Thyroid gland (tissue), 4 donors: ENCODE measurements around the gene TLL1. TPM values are rescaled to one million over a fixed set of nuclear protein-coding genes. Genes with fewer than 3 reads are reported as not detected.

Experiments
- DNase-seq, 2 donors: peaks; one replicate each; pipeline ENCODE4 v3.0.0-alpha.2; 2019
- H3K27ac ChIP-seq, 3 donors: fragments of 200-600 bp; sonication (generic); 1 replicate in 2 of 3; 2 replicates in 1 of 3; pipeline ENCODE4 v1.5.1; 2016 to 2019; ENCODE audit warnings: mild to moderate bottlenecking in 1 of 3, moderate library complexity in 1 of 3
- H3K27me3 ChIP-seq: fragments of 200-600 bp; sonication (generic); one replicate; pipeline ENCODE4 v1.5.1; 2019
- H3K36me3 ChIP-seq, 2 donors: fragments of 200-600 bp; sonication (generic); one replicate each; pipeline ENCODE4 v1.5.1; 2016 to 2019
- H3K4me1 ChIP-seq, 2 donors: fragments of 200-600 bp; sonication (generic); one replicate each; pipeline ENCODE4 v1.5.1; 2017 to 2019
- H3K4me3 ChIP-seq, 3 donors: fragments of 200-600 bp; sonication (generic); replicated peaks in 1 of 3; 1 replicate in 2 of 3; 2 replicates in 1 of 3; pipeline ENCODE4 v1.5.1; 2016; ENCODE audit warnings: mild to moderate bottlenecking in 1 of 3
- H3K9me3 ChIP-seq: fragments of 200-600 bp; sonication (generic); one replicate; pipeline ENCODE4 v1.5.1; 2017
- CTCF ChIP-seq, 6 experiments: fragments of 200-600 bp in 3 of 6; fragments of 450-650 bp in 3 of 6; sonication (generic) in 3 of 6; IDR thresholded peaks; one replicate each; pipeline ENCODE4 v1.5.1; 2016 to 2019; ENCODE audit warnings: antibody characterized with exemption in 6 of 6, mild to moderate bottlenecking in 2 of 6, inconsistent platforms in 1 of 6, moderate library complexity in 1 of 6
- POLR2A ChIP-seq, 2 donors: fragments of 450-650 bp; IDR thresholded peaks; one replicate each; pipeline ENCODE4 v1.6.1; 2017; ENCODE audit warnings: antibody characterized with exemption in 2 of 2, mild to moderate bottlenecking in 2 of 2, moderate library complexity in 1 of 2
- WGBS, 2 donors: methylation state at CpG; one replicate each; pipeline ENCODE4 v1.1.5; 2017; 5-methylcytosine and 5-hydroxymethylcytosine counted together
- intact Hi-C: fragments of 100-400 bp; cut with DNase I; formaldehyde crosslinking; loops from one replicate; pipeline ENCODE4 v1.15.1; 2023
- total RNA-seq, 4 donors: library from RNA; depleted of rRNA; stranded (reverse); fragments of >200 nt; gene quantifications; one replicate each; pipeline ENCODE4 v1.2.3, GENCODE V29; 2016

The TLL1 gene
- total RNA-seq, 4 donors from 2014 or later: 6.0 to 10.3 (median 7.8) TPM

DNA sequence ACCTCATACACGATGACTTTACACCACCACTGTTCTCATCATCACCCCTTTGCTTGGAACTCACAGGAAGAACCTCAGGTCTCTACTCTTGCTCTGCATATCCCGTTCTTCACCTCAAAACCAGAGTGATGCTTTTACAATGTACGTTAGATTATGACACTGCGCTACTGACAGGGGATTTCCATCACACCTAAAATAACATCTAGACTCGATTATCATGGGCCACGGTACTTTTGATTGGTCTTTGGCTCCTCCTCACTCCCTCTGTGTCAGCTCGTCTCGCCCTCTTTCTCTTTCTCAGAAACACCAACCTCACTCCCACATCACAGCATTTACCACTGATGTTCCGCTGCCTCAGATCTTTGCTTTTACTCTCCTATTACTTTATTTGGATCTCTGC lies 172.4 kb downstream of the TLL1 start:
- H3K9me3 ChIP-seq: no peaks in the 10 kb centered on the region
- DNase-seq: no peak
- H3K36me3 ChIP-seq: no peaks in the 10 kb centered on the region
- no peak overlapping the region for H3K27ac ChIP-seq
- intact Hi-C loops: no loop called here
- H3K4me3 ChIP-seq: no peak overlapping the region
- H3K27me3 ChIP-seq: no peaks in the 10 kb centered on the region
- no peaks in the 10 kb centered on the region for H3K4me1 ChIP-seq
- TF ChIP-seq POLR2A (IDR thresholded peaks at IDR 0.05) (no peak), CTCF (IDR thresholded peaks at IDR 0.05) (no peak)
- 87 to 89% methylated on average over 9 of the region's 9 CpGs for WGBS, 2 donors

DNA sequence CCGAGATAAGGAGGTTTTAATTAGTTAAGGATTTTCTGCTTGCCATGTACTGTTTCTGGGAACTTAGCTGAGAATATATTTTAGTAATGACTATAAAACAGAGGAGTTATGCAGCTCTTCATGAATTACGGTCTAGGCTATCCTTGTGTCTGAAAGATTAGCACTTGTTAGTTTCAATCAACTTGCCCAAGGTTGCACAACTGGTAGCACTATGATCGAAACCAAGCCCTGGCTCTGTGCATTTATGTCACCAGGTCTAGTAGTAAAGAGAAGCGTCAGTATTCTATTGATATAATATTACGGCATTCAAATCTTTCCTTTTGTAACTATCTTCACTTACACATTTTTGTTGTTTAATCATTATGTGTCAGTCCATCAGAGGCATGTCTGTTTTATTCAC lies 176.0 kb downstream of the TLL1 start:
- no peak overlapping the region for H3K4me3 ChIP-seq
- H3K9me3 ChIP-seq: no peaks in the 10 kb centered on the region
- no peak overlapping the region for H3K27ac ChIP-seq
- TF ChIP-seq POLR2A (IDR thresholded peaks at IDR 0.05) (no peak), CTCF (IDR thresholded peaks at IDR 0.05) (no peak)
- 90 to 95% methylated on average over 5 of the region's 5 CpGs for WGBS, 2 donors
- intact Hi-C loops: no loop called here
- H3K4me1 ChIP-seq: no peaks in the 10 kb centered on the region
- no peaks in the 10 kb centered on the region for H3K27me3 ChIP-seq
- no peaks in the 10 kb centered on the region for H3K36me3 ChIP-seq
- no peak for DNase-seq

DNA sequence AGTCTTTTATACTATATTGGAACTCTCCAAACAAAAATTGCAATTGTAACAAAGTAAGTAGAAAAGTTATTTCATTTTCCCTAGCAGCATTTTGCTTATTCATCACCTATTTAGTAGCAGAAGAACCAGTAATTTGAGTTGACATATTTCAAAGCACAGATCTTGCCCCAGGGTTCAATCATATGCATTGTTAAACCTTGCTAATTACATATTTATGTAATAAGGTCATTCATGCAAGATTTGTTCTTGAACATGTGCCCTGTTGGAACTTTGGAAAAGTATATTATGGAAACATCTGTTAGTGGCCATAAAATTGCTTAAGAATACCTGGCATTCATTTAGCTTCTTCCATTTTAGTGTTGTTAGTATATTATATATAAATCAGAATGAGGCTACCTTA lies 191.7 kb downstream of the TLL1 start:
- TF ChIP-seq POLR2A (IDR thresholded peaks at IDR 0.05) (no peak), CTCF (IDR thresholded peaks at IDR 0.05) (no peak)
- no peaks in the 10 kb centered on the region for H3K36me3 ChIP-seq
- H3K9me3 ChIP-seq: no peaks in the 10 kb centered on the region
- intact Hi-C loops: no loop called here
- H3K27ac ChIP-seq: no peak overlapping the region
- no peaks in the 10 kb centered on the region for H3K27me3 ChIP-seq
- DNase-seq: no peak
- no peak overlapping the region for H3K4me3 ChIP-seq
- H3K4me1 ChIP-seq: no peaks in the 10 kb centered on the region

DNA sequence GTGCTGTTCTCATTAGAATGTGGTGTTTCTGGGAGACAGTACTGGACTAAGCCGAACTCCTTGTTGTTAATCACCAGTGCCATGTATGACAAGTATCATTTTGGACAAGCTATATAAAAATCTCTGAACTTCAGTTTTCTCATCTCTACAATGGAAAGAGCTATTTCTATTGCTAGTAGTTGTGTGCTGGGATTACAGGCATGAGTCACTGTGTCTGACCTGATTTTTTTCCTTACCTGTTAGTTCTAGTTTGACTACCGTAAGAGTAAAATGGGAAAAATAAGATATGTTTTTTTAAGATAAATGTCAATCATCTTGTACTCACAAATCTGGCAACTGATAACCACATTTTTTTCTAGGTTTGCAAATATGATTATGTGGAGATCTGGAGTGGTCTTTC lies 192.3 kb downstream of the TLL1 start:
- Histone ChIP-seq H3K27me3 (no peaks in the 10 kb centered on the region), H3K27ac (no peak overlapping the region), H3K4me3 (no peak overlapping the region), H3K4me1 (no peaks in the 10 kb centered on the region), H3K36me3 (no peaks in the 10 kb centered on the region), H3K9me3 (no peaks in the 10 kb centered on the region)
- DNase-seq: no peak
- 96 to 98% methylated on average over 2 of the region's 2 CpGs for WGBS, 2 donors
- TF ChIP-seq CTCF (IDR thresholded peaks at IDR 0.05) (no peak), POLR2A (IDR thresholded peaks at IDR 0.05) (no peak)
- intact Hi-C loops: no loop called here

DNA sequence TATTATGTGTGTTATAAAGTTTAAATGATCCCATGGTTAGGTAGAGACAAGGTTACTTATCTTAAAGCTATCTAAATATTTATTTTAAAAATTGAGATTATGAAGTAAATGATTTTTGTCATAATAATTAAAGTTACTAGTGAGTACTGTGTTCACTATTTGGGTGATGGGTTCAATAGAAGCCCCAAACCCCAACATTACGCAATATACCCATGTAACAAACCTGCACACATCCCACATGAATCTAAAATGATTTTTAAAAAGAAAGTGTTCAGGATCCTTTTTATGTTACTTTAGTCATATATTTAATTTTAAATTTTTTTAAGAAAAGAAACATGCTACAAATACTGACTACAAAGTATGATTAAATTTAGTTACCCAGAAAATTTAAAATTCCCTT lies 193.9 kb downstream of the TLL1 start:
- Histone ChIP-seq H3K36me3 (no peaks in the 10 kb centered on the region), H3K4me3 (no peak overlapping the region), H3K4me1 (no peaks in the 10 kb centered on the region), H3K9me3 (no peaks in the 10 kb centered on the region), H3K27ac (no peak overlapping the region), H3K27me3 (no peaks in the 10 kb centered on the region)
- TF ChIP-seq POLR2A (IDR thresholded peaks at IDR 0.05) (no peak), CTCF (IDR thresholded peaks at IDR 0.05) (no peak)
- WGBS, 2 donors: 94 to 100% methylated on average over 1 of the region's 1 CpG
- no peak for DNase-seq
- intact Hi-C loops: no loop called here
